ENCODE results near the gene GRAP2. TPM values are rescaled to one million over a fixed set of nuclear protein-coding genes. Genes with fewer than 3 reads are reported as not detected.

Gene GRAP2
- total and polyA plus RNA-seq, 9 of the 15 experiments (the other 6 are each of a cell fraction or from before 2014, with no cell fraction given), result 4.8 to 88.7 (median 60.4) TPM

DNA sequence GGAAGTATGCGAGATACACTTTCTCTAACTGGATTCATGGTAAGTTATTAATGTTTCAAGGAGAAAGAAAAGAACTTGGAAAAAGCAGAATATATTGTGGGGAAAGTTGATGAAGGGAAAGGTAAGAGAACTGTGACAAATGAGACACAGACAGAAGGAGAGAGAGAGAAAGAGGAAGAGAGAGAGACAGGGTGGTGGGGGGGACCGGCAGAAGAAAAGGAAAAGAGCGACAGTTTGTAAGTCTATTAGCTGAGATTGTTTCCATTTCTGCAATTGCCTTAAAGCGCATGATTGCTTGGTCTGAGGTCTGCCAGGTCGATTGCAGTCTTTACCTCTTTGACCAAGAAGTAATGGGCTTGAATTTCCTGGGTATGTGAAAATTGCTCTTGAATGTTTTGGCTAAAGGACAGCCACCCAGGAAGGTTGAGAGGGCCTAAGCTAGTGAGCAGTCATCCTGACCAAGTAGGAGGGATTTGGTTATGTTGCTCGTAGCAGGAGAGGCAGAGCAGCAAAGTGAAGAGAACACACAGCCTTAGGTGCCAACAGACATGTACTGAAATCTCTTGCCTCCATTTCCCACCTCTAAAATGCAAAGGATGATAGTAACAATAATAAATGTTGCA lies 35.8 kb downstream of the GRAP2 start:
- Histone ChIP-seq H2AFZ (ENCODE audit: low read depth, low read length) (peak overlapping the region; percentile 68), H3K4me1 (replicated peaks in 1 of 2; ENCODE audit: control insufficient read depth in 2 of 2, insufficient read depth in 2 of 2, low read length in 2 of 2) (peaks cover 7 to 54% of the 10 kb centered on the region in 2 experiments), H3K4me2 (ENCODE audit: insufficient read depth, low read length) (no peak overlapping the region), H4K20me1 (replicated peaks; ENCODE audit: control insufficient read depth, insufficient read depth, low read length) (no peaks in the 10 kb centered on the region), H3K79me2 (ENCODE audit: control insufficient read depth, insufficient read depth, low read length) (peaks cover 8% of the 10 kb centered on the region; the same call in 1 of the 3 replicates), H3K9me3 (replicated peaks; ENCODE audit: control insufficient read depth, insufficient read depth, low read depth, low read length) (no peaks in the 10 kb centered on the region), H3K27me3 (ENCODE audit: control insufficient read depth in 2 of 2, insufficient read depth in 2 of 2, low read length in 2 of 2) (no peaks in the 10 kb centered on the region), H3K9me1 (ENCODE audit: control insufficient read depth, insufficient read depth, low read length) (no peaks in the 10 kb centered on the region), H3K36me3 (ENCODE audit: control insufficient read depth, insufficient read depth, low read length) (no peaks in the 10 kb centered on the region), H3K4me3 (no peak overlapping the region), H3K27ac (ENCODE audit: extremely low read depth, low read depth, low read length) (peak overlapping the region; percentile 43; the same call in 1 of the 3 replicates), H3K9ac (ENCODE audit: insufficient read depth in 1 of 2, low read depth in 2 of 2, low read length in 2 of 2) (no peak overlapping the region)
- FAIRE-seq, result peak; percentile 73
- CTCF ChIA-PET (ENCODE audit: low intra/inter-chr PET ratio), result no interaction called here
- BruUV-seq (replicated peaks), result no TSS peak
- no peak for TF ChIP-seq FOXJ2 (tag; IDR thresholded peaks at IDR 0.05)
- peak; percentile 52; the same call in 1 of the 2 replicates for TF ChIP-seq SPI1 (IDR thresholded peaks at IDR 0.05; ENCODE audit: borderline replicate concordance, low read depth, low read length)
- TF ChIP-seq CTCF (IDR thresholded peaks at IDR 0.05 in 2 of 3, conservative IDR thresholded peaks at IDR 0.05 in 1 of 3; ENCODE audit: insufficient read depth in 2 of 3, low read depth in 1 of 3, low read length in 3 of 3), result no peak
- TF ChIP-seq SMAD4 (CRISPR knock-in tag; conservative IDR thresholded peaks at IDR 0.05), result peak; percentile 56
- no peak for TF ChIP-seq RAD51 (IDR thresholded peaks at IDR 0.05; ENCODE audit: borderline replicate concordance, low read depth)
- TF ChIP-seq NFYB (IDR thresholded peaks at IDR 0.05; ENCODE audit: extremely low read depth, insufficient read length), result no peak
- TF ChIP-seq, protein P1, sequence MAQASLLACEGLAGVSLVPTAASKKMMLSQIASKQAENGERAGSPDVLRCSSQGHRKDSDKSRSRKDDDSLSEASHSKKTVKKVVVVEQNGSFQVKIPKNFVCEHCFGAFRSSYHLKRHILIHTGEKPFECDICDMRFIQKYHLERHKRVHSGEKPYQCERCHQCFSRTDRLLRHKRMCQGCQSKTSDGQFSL (CRISPR knock-in tag; IDR thresholded peaks at IDR 0.05), result no peak
- TF ChIP-seq, protein P1 (tag; IDR thresholded peaks at IDR 0.05), result 0 out of 4 replicates have a peak, but pooled peaks of 1 of the 2 experiments have one; percentile 30
- TF ChIP-seq ZFP36 (IDR thresholded peaks at IDR 0.05; ENCODE audit: low read depth, low read length, partially characterized antibody), result no peak
- peak; percentile 22; the same call in 1 of the 2 replicates for TF ChIP-seq HMBOX1 (IDR thresholded peaks at IDR 0.05)
- POLR2A ChIA-PET, result interaction anchor here (0.7 to 0.9 kb wide), 2 partner anchors 11 to 82 kb away, joined by 3 to 4 read pairs; no protein-coding TSS in a partner anchor
- intact Hi-C loops (cut with micrococcal nuclease) (no loop called here), in situ Hi-C loops (cut with MboI) (no loop called here)
- ATAC-seq, result no peak
- WGBS (ENCODE audit: insufficient coverage, low coverage, missing lambda C conversion rate), result 52% methylated on average over 5 of the region's 6 CpGs
- DNase-seq (ENCODE audit: extremely low read depth in 1 of 4, low spot score in 3 of 4), result no peak

Measured in K562 (cell line).